Panc1 (cell line): Measurements from ENCODE around the gene DDX49.

Source experiments
- CTCF ChIP-seq: fragments of 450-650 bp; IDR thresholded peaks from 2 replicates; pipeline ENCODE4 v1.5.1; 2017; ENCODE audit warnings: mild to moderate bottlenecking
- REST ChIP-seq, 2 experiments: IDR thresholded peaks; 2 replicates each; pipeline ENCODE4 v1.6.1; 2011 to 2012; ENCODE audit warnings: low read depth in 2 of 2, control low read depth in 1 of 2, low read length in 1 of 2, mild to moderate bottlenecking in 1 of 2, moderate library complexity in 1 of 2; ENCODE audit not compliant: insufficient read depth in 1 of 2

- TF ChIP-seq CTCF (no peak), REST (IDR thresholded peaks at IDR 0.05; ENCODE audit: insufficient read depth in 1 of 2, low read depth in 2 of 2, low read length in 1 of 2) (no peak)
Measured at GRCh38 chr19:18896421-18896841, 23.1 kb upstream of the DDX49 start.
